ENCODE measurements around the gene WDR26. TPM values are rescaled to one million over a fixed set of nuclear protein-coding genes. Genes with fewer than 3 reads are reported as not detected.

WDR26 gene
- total and polyA plus RNA-seq, 9 of the 15 experiments (the other 6 are each of a cell fraction or from before 2014, with no cell fraction given) = 11.5 to 66.0 (median 39.8) TPM

- peak; percentile 89 for TF ChIP-seq ZNF146 (CRISPR knock-in tag; IDR thresholded peaks at IDR 0.05; ENCODE audit: unreplicated experiment)
- no peak for TF ChIP-seq BDP1 (IDR thresholded peaks at IDR 0.05; ENCODE audit: insufficient read depth, insufficient read length)
- no peak for TF ChIP-seq ZNF239 (CRISPR knock-in tag; IDR thresholded peaks at IDR 0.05)
- TF ChIP-seq RFX1 (IDR thresholded peaks at IDR 0.05) = no peak
- TF ChIP-seq KLF10 (CRISPR knock-in tag; IDR thresholded peaks at IDR 0.05) = no peak
Measured at GRCh38 chr1:224338150-224338838, 96.3 kb downstream of the WDR26 start (continued).

Small RNA genes within 50 kb of the gene (microRNA-seq; reads per million reads assigned to microRNA genes)
- gene MIR4742 (ENCODE audit: borderline microRNAs expressed) = 2.2 reads per million, percentile 28 among the genes with 10 or more reads in this experiment

Small RNA genes within 50 kb of the gene (small RNA-seq; reads per million reads assigned to genes)
- 0.15 reads per million for gene MIR4742

Other genes starting within 250 kb of the WDR26 start
- gene NVL, start 104.6 kb downstream of the WDR26 start, total RNA-seq (2014; rRNA removed) = 38.8 and 47.5 TPM in 2 replicates
- gene NVL, start 104.6 kb downstream of the WDR26 start, total RNA-seq (2014; rRNA removed; fragmentation: Illumina TruSeq; extraction: Trizol) = 73.4 and 81.3 TPM in 2 replicates
- 60.2 and 62.9 TPM in 2 replicates for gene NVL, start 104.6 kb downstream of the WDR26 start, total RNA-seq (2015; rRNA removed; fragmentation: Illumina TruSeq; extraction: Trizol)
- 44.7 and 49.0 TPM in 2 replicates for gene NVL, start 104.6 kb downstream of the WDR26 start, total RNA-seq (2021)
- gene NVL, start 104.6 kb downstream of the WDR26 start, polyA plus RNA-seq (2011; rRNA removed) = 49.3 and 55.9 TPM in 2 replicates
- 63.6 and 73.9 TPM in 2 replicates for gene NVL, start 104.6 kb downstream of the WDR26 start, polyA plus RNA-seq (2014; fragmentation: Illumina TruSeq; extraction: Trizol)
- gene NVL, start 104.6 kb downstream of the WDR26 start, polyA plus RNA-seq (2014; fragmentation: Nextera tagmentation; extraction: Ambion mirVana) = 10 to 100 TPM; 32.5 to 64.1 TPM
- 73.0 and 86.6 TPM in 2 replicates for gene NVL, start 104.6 kb downstream of the WDR26 start, polyA plus RNA-seq (2014; rRNA removed)
- gene CNIH4, start 77.9 kb downstream of the WDR26 start, total RNA-seq (2014; rRNA removed) = 32.6 and 47.6 TPM in 2 replicates
- 71.9 and 75.2 TPM in 2 replicates for gene CNIH4, start 77.9 kb downstream of the WDR26 start, total RNA-seq (2014; rRNA removed; fragmentation: Illumina TruSeq; extraction: Trizol)
- gene CNIH4, start 77.9 kb downstream of the WDR26 start, total RNA-seq (2015; rRNA removed; fragmentation: Illumina TruSeq; extraction: Trizol) = 37.5 and 41.3 TPM in 2 replicates
- 45.8 and 49.0 TPM in 2 replicates for gene CNIH4, start 77.9 kb downstream of the WDR26 start, total RNA-seq (2021)
- gene CNIH4, start 77.9 kb downstream of the WDR26 start, polyA plus RNA-seq (2011; rRNA removed) = 86.4 and 97.0 TPM in 2 replicates
- gene CNIH4, start 77.9 kb downstream of the WDR26 start, polyA plus RNA-seq (2014; fragmentation: Illumina TruSeq; extraction: Trizol) = 43.6 and 52.8 TPM in 2 replicates
- 100 to 1,000 TPM; 237 to 266 TPM for gene CNIH4, start 77.9 kb downstream of the WDR26 start, polyA plus RNA-seq (2014; fragmentation: Nextera tagmentation; extraction: Ambion mirVana)
- 61.1 and 64.4 TPM in 2 replicates for gene CNIH4, start 77.9 kb downstream of the WDR26 start, polyA plus RNA-seq (2014; rRNA removed)
- gene CNIH3, start 181.5 kb upstream of the WDR26 start, total RNA-seq (2014; rRNA removed) = 0.14 and 1.3 TPM in 2 replicates
- gene CNIH3, start 181.5 kb upstream of the WDR26 start, total RNA-seq (2014; rRNA removed; fragmentation: Illumina TruSeq; extraction: Trizol) = 0.95 and 1.1 TPM in 2 replicates
- gene CNIH3, start 181.5 kb upstream of the WDR26 start, total RNA-seq (2015; rRNA removed; fragmentation: Illumina TruSeq; extraction: Trizol) = 0.43 and 0.94 TPM in 2 replicates
- gene CNIH3, start 181.5 kb upstream of the WDR26 start, total RNA-seq (2021) = 0.83 and 1.8 TPM in 2 replicates
- 0.14 and 1.1 TPM in 2 replicates for gene CNIH3, start 181.5 kb upstream of the WDR26 start, polyA plus RNA-seq (2011; rRNA removed)
- 0.39 and 0.83 TPM in 2 replicates for gene CNIH3, start 181.5 kb upstream of the WDR26 start, polyA plus RNA-seq (2014; fragmentation: Illumina TruSeq; extraction: Trizol)
- gene CNIH3, start 181.5 kb upstream of the WDR26 start, polyA plus RNA-seq (2014; fragmentation: Nextera tagmentation; extraction: Ambion mirVana) = under 1 TPM; 0.79 to 0.98 TPM
- gene CNIH3, start 181.5 kb upstream of the WDR26 start, polyA plus RNA-seq (2014; rRNA removed) = 0.22 and 0.70 TPM in 2 replicates

All from K562 (cell line).